ENCODE data around the gene KCND2. TPM values are rescaled to one million over a fixed set of nuclear protein-coding genes. Genes with fewer than 3 reads are reported as not detected.

Gene KCND2
- total RNA-seq, 4 donors from 2014 or later, result 0.83 to 1.9 (median 1.2) TPM

- Histone ChIP-seq H3K36me3 (no peaks in the 10 kb centered on the region), H3K4me1 (no peaks in the 10 kb centered on the region), H3K27ac (replicated peaks in 1 of 4) (no peak overlapping the region), H3K27me3 (no peaks in the 10 kb centered on the region), H3K4me3 (no peak overlapping the region), H3K9me3 (no peaks in the 10 kb centered on the region)
- DNase-seq (ENCODE audit: extremely low spot score), result no peak
- intact Hi-C loops (cut with DNase I), result no loop called here
- TF ChIP-seq EP300 (IDR thresholded peaks at IDR 0.05), result no peak
- no peak for TF ChIP-seq POLR2A (IDR thresholded peaks at IDR 0.05; ENCODE audit: low read depth)
- no peak for TF ChIP-seq POLR2AphosphoS5 (IDR thresholded peaks at IDR 0.05)
- TF ChIP-seq, protein P1, sequence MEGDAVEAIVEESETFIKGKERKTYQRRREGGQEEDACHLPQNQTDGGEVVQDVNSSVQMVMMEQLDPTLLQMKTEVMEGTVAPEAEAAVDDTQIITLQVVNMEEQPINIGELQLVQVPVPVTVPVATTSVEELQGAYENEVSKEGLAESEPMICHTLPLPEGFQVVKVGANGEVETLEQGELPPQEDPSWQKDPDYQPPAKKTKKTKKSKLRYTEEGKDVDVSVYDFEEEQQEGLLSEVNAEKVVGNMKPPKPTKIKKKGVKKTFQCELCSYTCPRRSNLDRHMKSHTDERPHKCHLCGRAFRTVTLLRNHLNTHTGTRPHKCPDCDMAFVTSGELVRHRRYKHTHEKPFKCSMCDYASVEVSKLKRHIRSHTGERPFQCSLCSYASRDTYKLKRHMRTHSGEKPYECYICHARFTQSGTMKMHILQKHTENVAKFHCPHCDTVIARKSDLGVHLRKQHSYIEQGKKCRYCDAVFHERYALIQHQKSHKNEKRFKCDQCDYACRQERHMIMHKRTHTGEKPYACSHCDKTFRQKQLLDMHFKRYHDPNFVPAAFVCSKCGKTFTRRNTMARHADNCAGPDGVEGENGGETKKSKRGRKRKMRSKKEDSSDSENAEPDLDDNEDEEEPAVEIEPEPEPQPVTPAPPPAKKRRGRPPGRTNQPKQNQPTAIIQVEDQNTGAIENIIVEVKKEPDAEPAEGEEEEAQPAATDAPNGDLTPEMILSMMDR (IDR thresholded peaks at IDR 0.05), result no peak
- WGBS, result 87% methylated on average over 4 of the region's 4 CpGs
Measured at GRCh38 chr7:120582916-120583315, 309.9 kb downstream of the KCND2 start.

GRCh38 chr7:120583899-120584586, 311.1 kb downstream of the KCND2 start:
- DNase-seq (ENCODE audit: extremely low spot score), result no peak
- WGBS, result 60% methylated on average over 4 of the region's 4 CpGs
- Histone ChIP-seq H3K4me1 (no peaks in the 10 kb centered on the region), H3K27ac (replicated peaks in 1 of 4) (no peak overlapping the region), H3K9me3 (no peaks in the 10 kb centered on the region), H3K4me3 (no peak overlapping the region), H3K36me3 (no peaks in the 10 kb centered on the region), H3K27me3 (no peaks in the 10 kb centered on the region)
- intact Hi-C loops (cut with DNase I), result no loop called here
- TF ChIP-seq, protein P1 (IDR thresholded peaks at IDR 0.05), result no peak
- no peak for TF ChIP-seq POLR2AphosphoS5 (IDR thresholded peaks at IDR 0.05)
- no peak for TF ChIP-seq POLR2A (IDR thresholded peaks at IDR 0.05; ENCODE audit: low read depth)
- TF ChIP-seq EP300 (IDR thresholded peaks at IDR 0.05), result no peak

DNA sequence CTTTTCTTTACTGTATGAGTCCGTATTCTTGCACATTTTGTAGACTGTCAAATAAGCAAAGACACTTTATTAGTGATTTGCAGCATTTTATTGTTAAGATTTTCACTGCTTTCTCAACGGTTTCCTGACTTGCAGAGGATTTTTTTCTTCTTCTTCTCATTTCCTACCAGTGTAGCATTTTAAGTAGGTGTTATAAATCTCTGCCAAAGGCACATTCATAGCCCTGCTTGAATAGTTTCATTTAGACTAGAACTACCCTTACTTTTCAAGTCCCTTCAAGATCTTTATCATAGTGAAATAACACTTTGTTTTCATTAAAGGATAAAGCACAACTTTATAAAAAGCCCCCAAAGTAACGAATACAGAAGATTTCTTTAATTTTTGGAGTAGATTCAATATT, 313.6 kb downstream of the KCND2 start:
- TF ChIP-seq, protein P1 (IDR thresholded peaks at IDR 0.05), result no peak
- TF ChIP-seq POLR2AphosphoS5 (IDR thresholded peaks at IDR 0.05) (no peak), POLR2A (IDR thresholded peaks at IDR 0.05; ENCODE audit: low read depth) (no peak), EP300 (IDR thresholded peaks at IDR 0.05) (no peak)
- intact Hi-C loops (cut with DNase I), result no loop called here
- WGBS, result 40% methylated on average over 3 of the region's 3 CpGs

DNA sequence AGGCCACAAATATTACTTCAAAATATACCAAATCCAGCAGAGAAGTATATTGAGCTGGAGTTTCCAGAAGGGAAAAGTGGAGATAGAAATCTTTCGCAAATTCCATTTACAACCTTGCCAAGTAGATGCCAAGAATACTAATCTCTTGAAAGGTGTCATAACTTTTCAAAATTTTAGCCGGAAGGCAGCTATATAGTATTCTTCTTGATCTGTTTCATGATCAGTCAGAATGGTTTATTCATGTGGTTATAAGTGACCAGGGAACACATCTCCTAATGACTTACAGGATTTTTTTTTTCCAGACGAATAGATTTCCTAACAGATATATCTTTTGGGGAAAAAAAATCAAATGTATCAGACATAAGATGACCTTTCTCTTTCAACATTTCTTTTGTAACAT, 314.3 kb downstream of the KCND2 start:
- no peak for DNase-seq (ENCODE audit: extremely low spot score)
- Histone ChIP-seq H3K4me1 (no peaks in the 10 kb centered on the region), H3K9me3 (no peaks in the 10 kb centered on the region), H3K36me3 (no peaks in the 10 kb centered on the region), H3K27ac (replicated peaks in 1 of 4) (no peak overlapping the region), H3K27me3 (no peaks in the 10 kb centered on the region), H3K4me3 (no peak overlapping the region)
- intact Hi-C loops (cut with DNase I), result no loop called here
- TF ChIP-seq POLR2A (IDR thresholded peaks at IDR 0.05; ENCODE audit: low read depth) (no peak), EP300 (IDR thresholded peaks at IDR 0.05) (no peak), POLR2AphosphoS5 (IDR thresholded peaks at IDR 0.05) (no peak)
- TF ChIP-seq, protein P1 (IDR thresholded peaks at IDR 0.05), result no peak
- WGBS, result 59% methylated on average over 3 of the region's 3 CpGs

More for the DNA sequence above, 313.6 kb downstream of the KCND2 start:
- H3K4me1 ChIP-seq, result no peaks in the 10 kb centered on the region
- no peaks in the 10 kb centered on the region for H3K27me3 ChIP-seq
- H3K36me3 ChIP-seq, result no peaks in the 10 kb centered on the region
- no peak for DNase-seq (ENCODE audit: extremely low spot score)
- H3K4me3 ChIP-seq, result no peak overlapping the region
- H3K27ac ChIP-seq (replicated peaks in 1 of 4), result no peak overlapping the region
- H3K9me3 ChIP-seq, result no peaks in the 10 kb centered on the region

- TF ChIP-seq POLR2A (IDR thresholded peaks at IDR 0.05; ENCODE audit: low read depth) (no peak), EP300 (IDR thresholded peaks at IDR 0.05) (no peak), POLR2AphosphoS5 (IDR thresholded peaks at IDR 0.05) (no peak)
- TF ChIP-seq, protein P1 (IDR thresholded peaks at IDR 0.05), result no peak
- intact Hi-C loops (cut with DNase I), result no loop called here
- DNase-seq (ENCODE audit: extremely low spot score), result no peak
- 17% methylated on average over 1 of the region's 1 CpG for WGBS
- no peaks in the 10 kb centered on the region for H3K27me3 ChIP-seq
- H3K4me1 ChIP-seq, result no peaks in the 10 kb centered on the region
- no peak overlapping the region for H3K27ac ChIP-seq (replicated peaks in 1 of 4)
- no peak overlapping the region for H3K4me3 ChIP-seq
- H3K36me3 ChIP-seq, result no peaks in the 10 kb centered on the region
- H3K9me3 ChIP-seq, result no peaks in the 10 kb centered on the region
Measured at GRCh38 chr7:120588416-120588815, 315.4 kb downstream of the KCND2 start.

All from esophagus muscularis mucosa (tissue), 4 donors.